Measurements from ENCODE around the gene SIL1. TPM values are rescaled to one million over a fixed set of nuclear protein-coding genes. Genes with fewer than 3 reads are reported as not detected.

SIL1 gene
- total RNA-seq, 1 experiment from 2014 or later, result 114 TPM

GRCh38 chr5:139121120-139121519 is 77.0 kb downstream of the SIL1 start:
- intact Hi-C loops (cut with micrococcal nuclease), result no loop called here
- Mint-ChIP-seq H3K36me3 (ENCODE audit: insufficient read depth, unreplicated experiment) (peaks cover 79% of the 10 kb centered on the region), H3K27ac (ENCODE audit: low read depth, unreplicated experiment) (no peak overlapping the region), H3K4me3 (ENCODE audit: unreplicated experiment) (no peak overlapping the region), H3K4me1 (ENCODE audit: insufficient read depth, unreplicated experiment) (no peaks in the 10 kb centered on the region), H3K9me3 (ENCODE audit: unreplicated experiment) (no peaks in the 10 kb centered on the region), H3K27me3 (ENCODE audit: insufficient read depth, unreplicated experiment) (no peaks in the 10 kb centered on the region)
- TF ChIP-seq CTCF (IDR thresholded peaks at IDR 0.05; ENCODE audit: unreplicated experiment), result no peak
- CTCF ChIA-PET, result interaction anchor here (0.6 kb wide), 1 partner anchor 39 kb away, joined by 4 read pairs; no protein-coding TSS in a partner anchor
- no TSS peak for BruUV-seq (replicated peaks)
- POLR2A ChIA-PET, result no interaction called here
- DNase-seq (ENCODE audit: unreplicated experiment), result no peak

- no TSS peak for BruUV-seq (replicated peaks)
- no peaks in the 10 kb centered on the region for H3K27me3 Mint-ChIP-seq (ENCODE audit: insufficient read depth, unreplicated experiment)
- H3K36me3 Mint-ChIP-seq (ENCODE audit: insufficient read depth, unreplicated experiment), result peaks cover 83% of the 10 kb centered on the region
- H3K4me1 Mint-ChIP-seq (ENCODE audit: insufficient read depth, unreplicated experiment), result no peaks in the 10 kb centered on the region
- ChIA-PET CTCF (interaction anchor here (0.6 kb wide), 1 partner anchor 39 kb away, joined by 4 read pairs; no protein-coding TSS in a partner anchor), POLR2A (no interaction called here)
- intact Hi-C loops (cut with micrococcal nuclease), result no loop called here
- no peak for DNase-seq (ENCODE audit: unreplicated experiment)
- no peak for TF ChIP-seq CTCF (IDR thresholded peaks at IDR 0.05; ENCODE audit: unreplicated experiment)
- no peak overlapping the region for H3K27ac Mint-ChIP-seq (ENCODE audit: low read depth, unreplicated experiment)
- no peaks in the 10 kb centered on the region for H3K9me3 Mint-ChIP-seq (ENCODE audit: unreplicated experiment)
- no peak overlapping the region for H3K4me3 Mint-ChIP-seq (ENCODE audit: unreplicated experiment)
Measured at GRCh38 chr5:139120521-139120920, 77.6 kb downstream of the SIL1 start.

GRCh38 chr5:139118804-139119203 is 79.4 kb downstream of the SIL1 start:
- BruUV-seq (replicated peaks), result no TSS peak
- Mint-ChIP-seq H3K36me3 (ENCODE audit: insufficient read depth, unreplicated experiment) (peaks cover 68% of the 10 kb centered on the region), H3K9me3 (ENCODE audit: unreplicated experiment) (no peaks in the 10 kb centered on the region), H3K27me3 (ENCODE audit: insufficient read depth, unreplicated experiment) (no peaks in the 10 kb centered on the region), H3K27ac (ENCODE audit: low read depth, unreplicated experiment) (no peak overlapping the region), H3K4me1 (ENCODE audit: insufficient read depth, unreplicated experiment) (no peaks in the 10 kb centered on the region), H3K4me3 (ENCODE audit: unreplicated experiment) (no peak overlapping the region)
- ChIA-PET CTCF (no interaction called here), POLR2A (interaction anchor here (1.0 kb wide), 1 partner anchor 14 kb away, joined by 3 read pairs; no protein-coding TSS in a partner anchor)
- TF ChIP-seq CTCF (IDR thresholded peaks at IDR 0.05; ENCODE audit: unreplicated experiment), result no peak
- no peak for DNase-seq (ENCODE audit: unreplicated experiment)
- intact Hi-C loops (cut with micrococcal nuclease), result no loop called here

- ChIA-PET POLR2A (interaction anchor here (0.7 to 1.0 kb wide), 4 partner anchors 9 to 40 kb away, joined by 3 read pairs; no protein-coding TSS in a partner anchor), CTCF (no interaction called here)
- no peaks in the 10 kb centered on the region for H3K9me3 Mint-ChIP-seq (ENCODE audit: unreplicated experiment)
- no peak for DNase-seq (ENCODE audit: unreplicated experiment)
- no peak overlapping the region for H3K27ac Mint-ChIP-seq (ENCODE audit: low read depth, unreplicated experiment)
- no TSS peak for BruUV-seq (replicated peaks)
- no peaks in the 10 kb centered on the region for H3K4me1 Mint-ChIP-seq (ENCODE audit: insufficient read depth, unreplicated experiment)
- H3K36me3 Mint-ChIP-seq (ENCODE audit: insufficient read depth, unreplicated experiment), result peaks cover 66% of the 10 kb centered on the region
- H3K4me3 Mint-ChIP-seq (ENCODE audit: unreplicated experiment), result no peak overlapping the region
- intact Hi-C loops (cut with micrococcal nuclease), result no loop called here
- no peak for TF ChIP-seq CTCF (IDR thresholded peaks at IDR 0.05; ENCODE audit: unreplicated experiment)
- H3K27me3 Mint-ChIP-seq (ENCODE audit: insufficient read depth, unreplicated experiment), result no peaks in the 10 kb centered on the region
Measured at GRCh38 chr5:139117342-139117884, 80.8 kb downstream of the SIL1 start.

Measured in MCF 10A (cell line).